Measurements from ENCODE around the gene KCTD5. TPM values are rescaled to one million over a fixed set of nuclear protein-coding genes. Genes with fewer than 3 reads are reported as not detected.
"Not testable (repeated sequence)": the region's sequence is repeated elsewhere in the genome, so short reads cannot be mapped to it uniquely, and the experiment has no call there.

The KCTD5 gene
- total RNA-seq, 2 donors from 2014 or later = 29.8 to 32.6 TPM

- H3K27ac Mint-ChIP-seq = no peak overlapping the region
- H3K9me3 Mint-ChIP-seq = no peaks in the 10 kb centered on the region
- H3K4me1 Mint-ChIP-seq = no peaks in the 10 kb centered on the region
Measured at GRCh38 chr16:2719328-2720063, 37.2 kb downstream of the KCTD5 start.

GRCh38 chr16:2720064-2720457 lies 37.7 kb downstream of the KCTD5 start, which contains the start of gene PRSS27:
PRSS27 (minus strand) TSS chr16:2720224; CDS start chr16:2720160, 64 bp downstream.
- Mint-ChIP-seq H3K4me1 (no peaks in the 10 kb centered on the region), H3K27me3 (ENCODE audit: insufficient read depth) (peaks cover 4% of the 10 kb centered on the region), H3K9me3 (no peaks in the 10 kb centered on the region), H3K4me3 (peak within 1 kb of the TSS; percentile 72), H3K36me3 (ENCODE audit: low read depth) (no peaks in the 10 kb centered on the region), H3K27ac (peak within 1 kb of the TSS; percentile 52)
- Histone ChIP-seq H3K36me3 (ENCODE audit: control insufficient read depth, insufficient read depth, low read length) (no peaks in the 10 kb centered on the region), H3K27ac (ENCODE audit: low read depth, low read length) (peak within 1 kb of the TSS; percentile 70), H3K9ac (ENCODE audit: extremely low read depth, low read length, poor library complexity, severe bottlenecking) (peak within 1 kb of the TSS; percentile 30), H3K9me3 (ENCODE audit: control insufficient read depth, low read length) (no peaks in the 10 kb centered on the region), H3K4me1 (ENCODE audit: control insufficient read depth, insufficient read depth, low read length) (no peaks in the 10 kb centered on the region), H3K27me3 (ENCODE audit: control insufficient read depth, insufficient read depth, low read length, poor library complexity, severe bottlenecking) (no peaks in the 10 kb centered on the region), H3K4me3 (ENCODE audit: low read length) (peak within 1 kb of the TSS; percentile 69)
- 86 to 94% methylated on average over 1 to 26 of the region's 26 CpGs for WGBS, 2 experiments (ENCODE audit: insufficient coverage in 1 of 2, insufficient read length in 1 of 2)
- no peak for TF ChIP-seq CTCF (conservative IDR thresholded peaks at IDR 0.05)
- no peak for DNase-seq

More at GRCh38 chr16:2719328-2720063, 37.2 kb downstream of the KCTD5 start:
- peak overlapping the region; percentile 72 for H3K4me3 Mint-ChIP-seq
- Histone ChIP-seq H3K27me3 (ENCODE audit: control insufficient read depth, insufficient read depth, low read length, poor library complexity, severe bottlenecking) (no peaks in the 10 kb centered on the region), H3K4me3 (ENCODE audit: low read length) (no peak overlapping the region), H3K36me3 (ENCODE audit: control insufficient read depth, insufficient read depth, low read length) (no peaks in the 10 kb centered on the region), H3K4me1 (ENCODE audit: control insufficient read depth, insufficient read depth, low read length) (no peaks in the 10 kb centered on the region), H3K9me3 (ENCODE audit: control insufficient read depth, low read length) (no peaks in the 10 kb centered on the region), H3K9ac (ENCODE audit: extremely low read depth, low read length, poor library complexity, severe bottlenecking) (no peak overlapping the region), H3K27ac (ENCODE audit: low read depth, low read length) (no peak overlapping the region)
- H3K27me3 Mint-ChIP-seq (ENCODE audit: insufficient read depth) = peaks cover 6% of the 10 kb centered on the region
- no peaks in the 10 kb centered on the region for H3K36me3 Mint-ChIP-seq (ENCODE audit: low read depth)
- DNase-seq = no peak
- TF ChIP-seq CTCF (conservative IDR thresholded peaks at IDR 0.05) = no peak
- WGBS, 2 experiments (ENCODE audit: insufficient coverage in 1 of 2, insufficient read length in 1 of 2) = 92 to 96% methylated on average over 12 to 16 of the region's 16 CpGs

GRCh38 chr16:2720719-2721633 lies 38.7 kb downstream of the KCTD5 start:
- Mint-ChIP-seq H3K27ac (peak overlapping the region; percentile 70), H3K4me3 (peak overlapping the region; percentile 72)
- peak overlapping the region; percentile 30 for H3K9ac ChIP-seq (ENCODE audit: extremely low read depth, low read length, poor library complexity, severe bottlenecking)

GRCh38 chr16:2721634-2722173 lies 39.4 kb downstream of the KCTD5 start:
- H3K27me3 ChIP-seq (ENCODE audit: control insufficient read depth, insufficient read depth, low read length, poor library complexity, severe bottlenecking); H3K4me1 ChIP-seq (ENCODE audit: control insufficient read depth, insufficient read depth, low read length); H3K36me3 Mint-ChIP-seq (ENCODE audit: low read depth); H3K27me3 Mint-ChIP-seq (ENCODE audit: insufficient read depth); H3K9ac ChIP-seq (ENCODE audit: extremely low read depth, low read length, poor library complexity, severe bottlenecking); H3K9me3 ChIP-seq (ENCODE audit: control insufficient read depth, low read length); DNase-seq; H3K36me3 ChIP-seq (ENCODE audit: control insufficient read depth, insufficient read depth, low read length); H3K4me1 Mint-ChIP-seq; H3K9me3 Mint-ChIP-seq: not testable (repeated sequence)
- 55 to 64% methylated on average over 13 to 14 of the region's 14 CpGs for WGBS, 2 experiments (ENCODE audit: insufficient coverage in 1 of 2, insufficient read length in 1 of 2)
- peak overlapping the region; percentile 32 for H3K27ac ChIP-seq (ENCODE audit: low read depth, low read length)
- Mint-ChIP-seq H3K27ac (peak overlapping the region; percentile 70), H3K4me3 (peak overlapping the region; percentile 72)
- H3K4me3 ChIP-seq (ENCODE audit: low read length) = peak overlapping the region; percentile 67

More at GRCh38 chr16:2720719-2721633, 38.7 kb downstream of the KCTD5 start:
- H3K4me1 ChIP-seq (ENCODE audit: control insufficient read depth, insufficient read depth, low read length) = no peaks in the 10 kb centered on the region
- no peaks in the 10 kb centered on the region for H3K27me3 ChIP-seq (ENCODE audit: control insufficient read depth, insufficient read depth, low read length, poor library complexity, severe bottlenecking)
- peak overlapping the region; percentile 70 for H3K27ac ChIP-seq (ENCODE audit: low read depth, low read length)
- WGBS, 2 experiments (ENCODE audit: insufficient coverage in 1 of 2, insufficient read length in 1 of 2) = 2 to 7% methylated on average over 19 to 89 of the region's 99 CpGs
- Mint-ChIP-seq H3K4me1 (no peaks in the 10 kb centered on the region), H3K9me3 (no peaks in the 10 kb centered on the region), H3K27me3 (ENCODE audit: insufficient read depth) (peaks cover 4% of the 10 kb centered on the region), H3K36me3 (ENCODE audit: low read depth) (no peaks in the 10 kb centered on the region)
- H3K4me3 ChIP-seq (ENCODE audit: low read length) = peak overlapping the region; percentile 69
- peak; percentile 96 for DNase-seq
- H3K9me3 ChIP-seq (ENCODE audit: control insufficient read depth, low read length) = no peaks in the 10 kb centered on the region
- TF ChIP-seq CTCF (conservative IDR thresholded peaks at IDR 0.05) = peak; percentile 88
- no peaks in the 10 kb centered on the region for H3K36me3 ChIP-seq (ENCODE audit: control insufficient read depth, insufficient read depth, low read length)
